Common myeloid progenitor, CD34-positive (primary cell): ENCODE results near the gene PHKA2.

Source experiments
- CTCF ChIA-PET: fragments of 350-600 bp; sonication (Branson Sonifier 250); formaldehyde crosslinking; loops from one replicate; lab custom pipeline; 2021; ENCODE audit warnings: antibody characterized with exemption; lab: Charles Lee
- POLR2A ChIA-PET: fragments of 350-600 bp; sonication (Branson Sonifier 250); formaldehyde crosslinking; loops from one replicate; lab custom pipeline; 2021; ENCODE audit warnings: antibody characterized with exemption; lab: Charles Lee
- DNase-seq, 3 donors: peaks; one replicate each; pipeline versions ENCODE4 v3.0.0 to v3.0.0-alpha.2; 2013
- H3K27ac ChIP-seq, 2 experiments: 1 replicate in 1 of 2; 2 replicates in 1 of 2; pipeline ENCODE4 v1.7.0; 2013; ENCODE audit warnings: inconsistent platforms in 2 of 2, low read length in 2 of 2, mild to moderate bottlenecking in 2 of 2, low read depth in 1 of 2, moderate library complexity in 1 of 2; ENCODE audit not compliant: severe bottlenecking in 2 of 2, insufficient read depth in 1 of 2, poor library complexity in 1 of 2
- H3K27me3 ChIP-seq, 5 experiments: replicated peaks in 2 of 5; 1 replicate in 3 of 5; 2 replicates in 2 of 5; pipeline versions ENCODE4 v1.6.1 to v1.7.0; 2013; ENCODE audit warnings: low read length in 4 of 5, mild to moderate bottlenecking in 2 of 5, moderate library complexity in 2 of 5, inconsistent platforms in 1 of 5; ENCODE audit not compliant: insufficient read depth in 5 of 5, control insufficient read depth in 4 of 5
- H3K36me3 ChIP-seq, 4 experiments: 1 replicate in 2 of 4; 2 replicates in 2 of 4; pipeline versions ENCODE4 v1.6.1 to v1.7.0; 2013; ENCODE audit warnings: low read length in 3 of 4, control low read depth in 1 of 4, mild to moderate bottlenecking in 1 of 4; ENCODE audit not compliant: control insufficient read depth in 4 of 4, insufficient read depth in 4 of 4
- H3K4me1 ChIP-seq, 4 experiments: 1 replicate in 3 of 4; 2 replicates in 1 of 4; pipeline versions ENCODE4 v1.6.1 to v1.7.1; 2013; ENCODE audit warnings: low read length in 3 of 4, mild to moderate bottlenecking in 3 of 4, control low read depth in 1 of 4, inconsistent platforms in 1 of 4, moderate library complexity in 1 of 4; ENCODE audit not compliant: control insufficient read depth in 4 of 4, insufficient read depth in 4 of 4; ENCODE audit errors: control extremely low read depth in 1 of 4
- H3K4me3 ChIP-seq, 7 experiments: 1 replicate in 4 of 7; 2 replicates in 3 of 7; pipeline versions ENCODE4 v1.5.1 to v1.7.0; 2013; ENCODE audit warnings: mild to moderate bottlenecking in 7 of 7, low read length in 6 of 7, moderate library complexity in 6 of 7, inconsistent platforms in 2 of 7, low read depth in 2 of 7, control low read depth in 1 of 7; ENCODE audit not compliant: insufficient read depth in 4 of 7, control insufficient read depth in 1 of 7; ENCODE audit errors: extremely low read depth in 1 of 7
- H3K9me3 ChIP-seq, 5 experiments: 1 replicate in 4 of 5; 2 replicates in 1 of 5; pipeline versions ENCODE4 v1.6.1 to v1.7.1; 2013; ENCODE audit warnings: low read length in 4 of 5, mild to moderate bottlenecking in 2 of 5, inconsistent platforms in 1 of 5, low read depth in 1 of 5, moderate library complexity in 1 of 5; ENCODE audit not compliant: control insufficient read depth in 4 of 5, insufficient read depth in 2 of 5; ENCODE audit errors: control extremely low read depth in 1 of 5
- WGBS: methylation state at CpG from one replicate; pipeline ENCODE4 v1.1.5; 2013; ENCODE audit not compliant: insufficient coverage; 5-methylcytosine and 5-hydroxymethylcytosine counted together

PHKA2 gene

DNA sequence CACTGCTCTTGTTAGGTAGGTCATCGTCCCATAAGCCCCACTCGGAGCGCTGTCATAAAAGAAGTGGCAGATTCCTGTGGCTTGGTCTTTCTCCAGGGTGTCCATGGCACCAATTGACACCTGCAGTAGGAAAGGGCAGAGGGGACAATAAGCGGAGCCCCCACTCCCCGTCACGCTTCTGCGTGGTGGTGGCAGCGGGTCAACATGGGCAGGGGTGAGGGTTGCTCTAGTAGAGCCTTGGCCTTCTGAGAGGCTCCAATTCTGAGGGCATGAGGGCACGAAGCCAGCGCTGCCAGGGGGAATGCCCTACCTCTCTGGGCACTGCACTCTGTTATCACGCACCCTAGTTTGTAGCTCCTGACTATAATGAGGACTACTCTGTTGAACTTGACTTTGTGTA is 90.4 kb downstream of the PHKA2 start:
- no peak for DNase-seq
- CTCF ChIA-PET = no interaction called here
- 91% methylated on average over 9 of the region's 11 CpGs for WGBS

DNA sequence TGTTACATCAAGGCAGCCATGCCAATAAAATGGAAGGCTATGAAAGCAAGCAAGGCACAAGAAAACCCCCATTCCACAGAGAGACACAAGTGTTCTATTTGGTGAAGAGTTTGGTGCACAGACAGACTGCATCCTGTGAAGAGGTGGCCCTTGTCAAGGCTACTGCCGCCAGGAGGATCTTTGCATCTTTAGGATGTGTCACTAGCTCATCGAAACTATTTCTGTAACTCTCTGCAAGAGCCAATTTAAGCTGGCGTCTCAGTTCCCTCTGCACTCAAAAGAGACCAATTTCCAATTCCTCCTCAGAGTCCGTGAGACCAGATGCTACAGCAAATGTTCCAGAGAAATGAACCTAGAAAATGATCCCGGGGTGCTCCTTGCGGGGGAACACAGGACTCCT is 91.0 kb downstream of the PHKA2 start:
- Histone ChIP-seq H3K9me3 (no peaks in the 10 kb centered on the region), H3K4me1 (peaks cover 0 to 6% (median 2%) of the 10 kb centered on the region in 4 experiments), H3K27me3 (peaks cover 0 to 6% (median 0%) of the 10 kb centered on the region in 5 experiments), H3K4me3 (no peak overlapping the region), H3K27ac (no peak overlapping the region), H3K36me3 (peaks cover 2 to 39% (median 8%) of the 10 kb centered on the region in 4 experiments)
- POLR2A ChIA-PET = no interaction called here
- CTCF ChIA-PET = no interaction called here
- no peak for DNase-seq
- 92% methylated on average over 4 of the region's 6 CpGs for WGBS

More for the DNA sequence above, 90.4 kb downstream of the PHKA2 start:
- Histone ChIP-seq H3K4me3 (no peak overlapping the region), H3K36me3 (peaks cover 2 to 39% (median 9%) of the 10 kb centered on the region in 4 experiments), H3K9me3 (no peaks in the 10 kb centered on the region), H3K27ac (no peak overlapping the region), H3K4me1 (no peaks in the 10 kb centered on the region), H3K27me3 (peaks cover 0 to 7% (median 0%) of the 10 kb centered on the region in 5 experiments)
- POLR2A ChIA-PET = no interaction called here

DNA sequence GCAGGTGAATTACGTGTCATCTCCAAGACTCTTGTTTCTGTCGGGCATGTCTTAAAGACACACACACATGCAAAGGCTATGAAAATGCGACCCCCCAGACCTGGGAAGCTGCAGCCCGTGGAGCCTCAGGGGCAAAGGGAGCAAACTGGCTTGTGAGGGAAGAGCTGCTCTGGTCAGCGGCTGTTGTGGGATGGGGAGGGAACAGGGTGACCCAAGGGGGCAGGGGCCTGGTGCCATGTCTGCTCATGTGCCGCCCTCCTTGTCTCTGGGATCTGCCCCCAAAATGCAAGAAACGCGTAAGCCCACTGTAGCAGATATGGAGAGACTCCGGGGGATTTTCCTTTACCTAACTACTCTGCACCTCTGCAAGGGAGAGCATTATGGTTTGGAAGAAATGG is 92.4 kb downstream of the PHKA2 start:
- ChIA-PET POLR2A (no interaction called here), CTCF (no interaction called here)
- no peaks in the 10 kb centered on the region for H3K9me3 ChIP-seq
- peaks cover 0 to 20% (median 15%) of the 10 kb centered on the region in 4 experiments for H3K4me1 ChIP-seq
- DNase-seq = no peak
- H3K27ac ChIP-seq = no peak overlapping the region
- no peak overlapping the region for H3K4me3 ChIP-seq
- 90% methylated on average over 5 of the region's 9 CpGs for WGBS
- H3K27me3 ChIP-seq = peaks cover 0 to 12% (median 0%) of the 10 kb centered on the region in 5 experiments
- H3K36me3 ChIP-seq = peaks cover 2 to 26% (median 7%) of the 10 kb centered on the region in 4 experiments

DNA sequence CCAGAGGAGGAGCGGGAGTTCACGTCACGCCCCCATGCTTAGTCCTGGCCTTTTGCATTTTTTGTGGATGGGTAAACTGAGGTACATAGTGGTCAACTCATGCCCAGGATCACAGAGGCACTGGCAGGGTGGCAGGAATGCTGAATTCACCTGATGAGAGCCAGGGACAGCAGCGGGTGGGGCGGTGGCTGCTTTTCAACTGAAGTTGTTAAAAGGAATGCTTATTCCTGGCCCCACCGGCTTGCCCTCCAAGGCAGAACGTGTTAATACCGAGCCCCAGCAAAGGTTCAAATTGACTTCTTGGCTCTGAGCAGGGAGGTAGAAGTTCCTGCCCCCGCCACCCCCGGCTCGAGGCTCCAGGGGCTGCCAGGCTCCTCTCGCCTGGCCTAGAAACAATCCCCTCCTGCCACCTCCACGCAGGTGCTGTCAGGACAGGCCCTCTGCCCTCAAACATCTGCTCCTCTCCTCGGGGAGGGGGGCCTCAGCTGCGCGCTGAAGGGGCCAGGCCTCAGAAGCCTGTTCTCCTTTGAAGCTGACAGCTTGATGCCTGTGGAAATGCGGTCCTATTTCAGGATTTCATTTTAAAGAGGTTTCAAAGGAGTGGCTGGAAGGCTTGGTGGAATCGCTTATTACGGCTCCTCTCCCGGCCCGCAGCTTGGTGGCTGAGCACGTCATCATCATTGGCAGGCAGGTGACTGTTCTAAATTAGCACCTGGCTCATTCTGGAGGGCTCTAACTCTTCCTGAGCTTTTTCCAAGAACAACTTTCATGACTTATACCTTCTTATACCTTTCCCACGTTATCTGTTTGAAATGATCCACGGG is 93.0 kb downstream of the PHKA2 start:
- POLR2A ChIA-PET = no interaction called here

DNA sequence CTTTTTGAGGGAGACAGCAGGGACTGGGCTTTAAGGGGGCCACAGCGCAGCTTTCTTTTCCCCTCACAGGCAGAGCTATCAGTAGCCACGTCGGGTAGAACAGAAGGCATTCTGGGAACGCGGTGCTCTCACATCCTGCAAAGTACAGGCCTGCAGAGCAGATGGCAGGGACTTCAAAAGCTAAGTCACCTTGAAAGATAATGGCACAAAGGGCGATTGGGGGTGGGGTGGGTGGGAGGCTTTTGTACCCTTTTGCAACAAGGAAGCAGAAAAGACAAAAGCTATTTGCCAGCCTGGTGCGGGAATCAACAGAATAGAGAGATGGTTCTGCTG is 93.9 kb downstream of the PHKA2 start:
- CTCF ChIA-PET = no interaction called here
- no peak for DNase-seq
- WGBS = 95% methylated on average over 3 of the region's 7 CpGs

More for the DNA sequence above, 93.0 kb downstream of the PHKA2 start:
- Histone ChIP-seq H3K36me3 (peaks cover 2 to 23% (median 3%) of the 10 kb centered on the region in 4 experiments), H3K4me1 (peaks cover 0 to 26% (median 19%) of the 10 kb centered on the region in 4 experiments), H3K27ac (no peak overlapping the region), H3K27me3 (peaks cover 0 to 12% (median 0%) of the 10 kb centered on the region in 5 experiments), H3K4me3 (no peak overlapping the region), H3K9me3 (no peaks in the 10 kb centered on the region)
- DNase-seq = no peak
- WGBS = 89% methylated on average over 22 of the region's 24 CpGs
- CTCF ChIA-PET = no interaction called here

DNA sequence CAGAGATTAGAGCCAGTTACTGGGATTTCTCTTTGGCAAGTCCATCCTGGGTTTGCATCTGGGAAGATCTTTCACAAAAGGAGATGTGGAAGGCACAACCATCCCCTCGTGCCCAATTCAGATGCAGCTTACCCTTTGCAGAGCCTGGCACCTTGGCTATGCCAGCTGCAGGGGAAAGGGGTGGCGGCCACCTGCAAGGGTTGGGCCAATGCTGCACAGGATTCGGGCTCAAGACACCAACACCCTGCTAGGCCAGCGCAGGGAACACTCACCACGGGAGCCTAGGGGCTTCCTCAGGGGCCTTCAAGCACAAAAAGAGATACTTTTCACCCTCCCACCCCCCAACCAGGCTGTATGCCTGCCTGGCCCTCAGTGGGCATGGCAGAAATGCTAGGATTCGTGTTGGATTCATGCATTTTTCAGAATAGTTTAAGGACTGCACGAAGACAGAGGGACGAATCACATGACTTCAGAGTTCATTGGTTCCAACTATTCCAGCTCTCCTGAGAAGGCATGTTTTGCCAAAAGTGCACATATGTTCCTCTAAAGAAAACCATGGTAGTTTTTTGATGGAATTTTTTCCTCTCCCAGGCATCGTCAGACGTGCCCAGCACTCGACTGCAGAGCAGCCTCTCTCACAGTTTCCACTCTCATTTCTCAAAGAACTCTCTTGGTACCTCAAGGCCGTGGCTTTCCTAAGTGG is 94.4 kb downstream of the PHKA2 start:
- Histone ChIP-seq H3K36me3 (peaks cover 2 to 23% (median 3%) of the 10 kb centered on the region in 4 experiments), H3K27ac (no peak overlapping the region), H3K27me3 (peaks cover 0 to 12% (median 0%) of the 10 kb centered on the region in 5 experiments), H3K4me1 (peaks cover 3 to 36% (median 22%) of the 10 kb centered on the region in 4 experiments), H3K9me3 (no peaks in the 10 kb centered on the region), H3K4me3 (no peak overlapping the region)
- 78% methylated on average over 4 of the region's 12 CpGs for WGBS
- no peak for DNase-seq
- ChIA-PET POLR2A (no interaction called here), CTCF (no interaction called here)

More for the DNA sequence above, 93.9 kb downstream of the PHKA2 start:
- peaks cover 3 to 35% (median 22%) of the 10 kb centered on the region in 4 experiments for H3K4me1 ChIP-seq
- H3K4me3 ChIP-seq = no peak overlapping the region
- POLR2A ChIA-PET = no interaction called here
- H3K27ac ChIP-seq = no peak overlapping the region
- peaks cover 2 to 23% (median 3%) of the 10 kb centered on the region in 4 experiments for H3K36me3 ChIP-seq
- H3K9me3 ChIP-seq = no peaks in the 10 kb centered on the region
- peaks cover 0 to 12% (median 0%) of the 10 kb centered on the region in 5 experiments for H3K27me3 ChIP-seq
